K562 (cell line): Measurements from ENCODE around the gene EPHA10. TPM values are rescaled to one million over a fixed set of nuclear protein-coding genes. Genes with fewer than 3 reads are reported as not detected.

Experiments
- AFF4 ChIP-seq: sonication (generic); formaldehyde crosslinking; IDR thresholded peaks from 2 replicates; pipeline ENCODE4 v1.8.0; 2023; ENCODE audit warnings: mild to moderate bottlenecking, missing genetic modification reagents
- ARID1B ChIP-seq: fragments of 450-650 bp; IDR thresholded peaks from 2 replicates; pipeline ENCODE4 v1.6.1; 2016; ENCODE audit warnings: antibody characterized with exemption, mild to moderate bottlenecking, inconsistent platforms
- ARID3B ChIP-seq: fragments of 250-450 bp; sonication (Bioruptor Pico); IDR thresholded peaks from 2 replicates; pipeline ENCODE4 v1.4.0; 2020; ENCODE audit warnings: borderline replicate concordance
- CHD1 ChIP-seq: fragments of 200-600 bp; sonication (generic); IDR thresholded peaks from one replicate; pipeline ENCODE4 v1.6.1; 2012; ENCODE audit warnings: mild to moderate bottlenecking, moderate library complexity, low read length, inconsistent platforms
- CREB1 ChIP-seq, 2 experiments: sonication (generic) in 1 of 2; formaldehyde crosslinking in 1 of 2; IDR thresholded peaks; 2 replicates each; pipeline versions ENCODE4 v1.6.1 to v1.8.0; 2012 to 2022; ENCODE audit warnings: inconsistent platforms in 1 of 2, mild to moderate bottlenecking in 1 of 2, missing genetic modification reagents in 1 of 2, moderate library complexity in 1 of 2
- IFI16 ChIP-seq: fragments of 250-450 bp; sonication (Bioruptor Pico); IDR thresholded peaks from 2 replicates; pipeline ENCODE4 v2.1.2; 2022; ENCODE audit warnings: mild to moderate bottlenecking, inconsistent platforms
- KDM2B ChIP-seq: fragments of 250-450 bp; sonication (Bioruptor Pico); IDR thresholded peaks from 2 replicates; pipeline ENCODE4 v1.8.0; 2021; ENCODE audit warnings: mild to moderate bottlenecking, moderate library complexity
- LEF1 ChIP-seq: fragments of 450-650 bp; IDR thresholded peaks from 2 replicates; pipeline ENCODE4 v1.6.1; 2016; ENCODE audit warnings: mild to moderate bottlenecking
- NFE2L1 ChIP-seq: fragments of 450-650 bp; IDR thresholded peaks from 2 replicates; pipeline ENCODE4 v1.6.1; 2016; ENCODE audit warnings: missing genetic modification characterization, low read depth, mild to moderate bottlenecking, missing compliant biosample characterization, moderate library complexity, borderline replicate concordance
- SLC30A9 ChIP-seq: fragments of 250-450 bp; sonication (Bioruptor Pico); IDR thresholded peaks from 2 replicates; pipeline ENCODE4 v1.8.0; 2022; ENCODE audit warnings: mild to moderate bottlenecking, moderate library complexity
- THAP12 ChIP-seq: fragments of 250-450 bp; sonication (Bioruptor Pico); IDR thresholded peaks from 2 replicates; pipeline ENCODE4 v1.9.0; 2021; ENCODE audit warnings: mild to moderate bottlenecking, inconsistent platforms
- U2AF1 ChIP-seq: fragments of 200-400 bp; formaldehyde crosslinking; optimal IDR thresholded peaks from 2 replicates; pipeline ENCODE3; 2017; ENCODE audit warnings: mild to moderate bottlenecking, low read depth, low read length, moderate library complexity
- ZHX1 ChIP-seq: fragments of 150-350 bp; conservative IDR thresholded peaks from 2 replicates; pipeline ENCODE4 v1.6.1; 2014; ENCODE audit warnings: low read length
- ZNF778 ChIP-seq: fragments of 450-650 bp; formaldehyde crosslinking; IDR thresholded peaks from 2 replicates; pipeline ENCODE4 v1.4.0; 2020; ENCODE audit warnings: mild to moderate bottlenecking, moderate library complexity
- ZNF830 ChIP-seq: fragments of 250-450 bp; sonication (Bioruptor Pico); IDR thresholded peaks from 2 replicates; pipeline ENCODE4 v1.5.0; 2021; ENCODE audit warnings: mild to moderate bottlenecking
- polyA plus RNA-seq, 8 experiments: library from polyadenylated mRNA; depleted of rRNA in 4 of 8; stranded (reverse) in 5 of 8; unstranded in 3 of 8; fragments of >200 nt; fragmentation: Nextera tagmentation in 2 of 8; fragmentation: Illumina TruSeq in 1 of 8; extraction: Ambion mirVana in 2 of 8; extraction: Trizol in 1 of 8; gene quantifications; 2 replicates each; pipeline versions ENCODE4 v1.2.1 to v1.2.3, GENCODE V29; 2011 to 2014; ENCODE audit warnings: inconsistent platforms in 1 of 8, missing spikeins in 1 of 8
- total RNA-seq, 7 experiments: library from RNA; depleted of rRNA in 6 of 7; stranded (reverse); fragments of >200 nt in 6 of 7; fragmentation: Illumina TruSeq in 2 of 7; extraction: Trizol in 2 of 7; gene quantifications; 2 replicates each; pipeline versions ENCODE4 v1.2.1 to v1.2.3, GENCODE V29; 2011 to 2021; ENCODE audit warnings: low replicate concordance in 1 of 7

The EPHA10 gene
- total and polyA plus RNA-seq, 9 of the 15 experiments (the other 6 are each of a cell fraction or from before 2014, with no cell fraction given), result 0.03 TPM; not detected in 8

- TF ChIP-seq AFF4 (CRISPR knock-in tag) (peak; percentile 72; the same call in 1 of the 2 replicates), LEF1 (no peak), ZNF778 (CRISPR knock-in tag) (no peak), THAP12 (CRISPR knock-in tag) (no peak), SLC30A9 (CRISPR knock-in tag) (no peak), CHD1 (no peak), ZNF830 (CRISPR knock-in tag) (no peak), ARID1B (no peak), U2AF1 (no peak), ZHX1 (no peak; the same call in 1 of the 2 replicates), CREB1 (IDR thresholded peaks at IDR 0.05) (no peak), CREB1 (CRISPR knock-in tag; IDR thresholded peaks at IDR 0.05) (peak; percentile 77), NFE2L1 (tag) (no peak), IFI16 (CRISPR knock-in tag) (no peak), KDM2B (CRISPR knock-in tag) (0 out of 2 replicates have a peak, but pooled peaks have one; percentile 67), ARID3B (CRISPR knock-in tag) (no peak)
Measured at GRCh38 chr1:37795340-37796125, 30.6 kb upstream of the EPHA10 start (continued).
